GM21423 (cell line): Measurements from ENCODE around the gene CNNM3.
A peak's percentile ranks its signal among the peaks of the same experiment; 100 is the strongest.

Source experiments
- ATAC-seq: cut with Tn5 transposase; IDR thresholded peaks from one replicate; pipeline ENCODE4 v1.9.1; 2021; ENCODE audit warnings: mild to moderate bottlenecking, moderate library complexity; ENCODE audit not compliant: unreplicated experiment

The CNNM3 gene

DNA sequence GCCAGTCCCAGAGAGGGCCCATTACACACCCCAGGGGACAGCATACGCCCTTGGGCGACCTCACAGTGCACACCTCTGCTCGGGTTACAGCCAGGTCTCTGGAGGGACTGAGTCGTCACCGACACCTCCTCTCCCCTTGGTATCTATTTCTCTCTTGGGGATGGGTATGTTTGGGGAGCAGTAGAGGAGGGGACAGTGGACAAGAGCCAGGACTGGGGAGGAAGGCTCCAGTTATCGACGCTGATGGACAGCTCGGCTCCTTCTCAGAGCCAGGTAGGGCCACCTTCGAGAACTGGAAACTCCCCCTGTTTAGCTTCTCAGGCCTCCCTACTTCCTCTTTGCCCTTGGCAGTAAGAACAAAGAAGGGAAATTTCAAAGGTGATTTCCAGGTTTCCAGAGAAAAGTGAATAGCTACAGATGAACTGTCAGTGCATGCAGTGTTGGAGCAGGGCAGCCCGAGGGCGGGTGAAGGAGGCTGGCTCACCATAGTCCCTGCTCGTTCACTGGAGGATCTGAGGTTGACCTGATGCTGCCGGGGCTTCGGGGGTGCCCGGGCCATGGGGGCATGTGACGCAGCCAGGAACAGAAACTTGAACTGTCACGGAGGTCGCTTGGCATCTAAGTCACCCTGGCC is 58.2 kb downstream of the CNNM3 start:
- peak; percentile 50 for ATAC-seq

DNA sequence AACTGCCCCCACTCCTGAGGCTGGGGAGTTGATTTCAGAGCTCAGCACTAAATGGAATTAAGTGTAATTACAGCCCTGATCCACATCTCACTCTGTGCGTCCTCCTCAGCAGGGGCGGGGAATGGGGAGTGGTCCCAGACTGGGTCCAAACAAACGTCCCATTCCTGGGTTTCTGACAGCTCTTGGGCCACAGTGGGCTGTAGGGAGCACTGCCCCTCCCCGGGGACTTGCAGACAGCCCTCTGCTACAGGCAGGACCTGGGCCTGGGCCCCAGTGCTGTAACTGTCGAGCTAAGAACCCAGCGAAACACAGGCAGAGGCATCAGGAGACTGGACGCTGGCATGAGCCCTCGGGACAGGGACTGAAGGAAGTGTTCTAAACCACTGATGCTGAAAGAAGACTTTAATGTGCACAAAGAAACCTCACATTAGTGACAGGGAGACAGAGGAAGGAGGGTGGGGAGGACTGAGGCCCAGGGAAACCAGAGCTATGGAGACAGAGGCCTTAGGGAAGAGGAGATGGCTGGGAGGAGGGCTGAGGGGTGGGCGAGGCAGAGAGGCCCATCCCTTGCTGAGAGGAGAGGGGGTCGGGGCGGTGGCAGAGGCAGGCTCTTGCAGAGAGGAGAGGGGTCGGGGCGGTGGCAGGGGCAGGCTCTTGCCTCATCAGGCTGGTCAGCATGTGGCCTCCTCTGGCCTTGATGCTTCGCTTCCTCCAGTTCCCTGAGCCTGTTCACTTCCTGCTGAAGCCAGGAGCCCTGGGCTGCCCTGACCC is 59.6 kb downstream of the CNNM3 start:
- ATAC-seq = no peak

DNA sequence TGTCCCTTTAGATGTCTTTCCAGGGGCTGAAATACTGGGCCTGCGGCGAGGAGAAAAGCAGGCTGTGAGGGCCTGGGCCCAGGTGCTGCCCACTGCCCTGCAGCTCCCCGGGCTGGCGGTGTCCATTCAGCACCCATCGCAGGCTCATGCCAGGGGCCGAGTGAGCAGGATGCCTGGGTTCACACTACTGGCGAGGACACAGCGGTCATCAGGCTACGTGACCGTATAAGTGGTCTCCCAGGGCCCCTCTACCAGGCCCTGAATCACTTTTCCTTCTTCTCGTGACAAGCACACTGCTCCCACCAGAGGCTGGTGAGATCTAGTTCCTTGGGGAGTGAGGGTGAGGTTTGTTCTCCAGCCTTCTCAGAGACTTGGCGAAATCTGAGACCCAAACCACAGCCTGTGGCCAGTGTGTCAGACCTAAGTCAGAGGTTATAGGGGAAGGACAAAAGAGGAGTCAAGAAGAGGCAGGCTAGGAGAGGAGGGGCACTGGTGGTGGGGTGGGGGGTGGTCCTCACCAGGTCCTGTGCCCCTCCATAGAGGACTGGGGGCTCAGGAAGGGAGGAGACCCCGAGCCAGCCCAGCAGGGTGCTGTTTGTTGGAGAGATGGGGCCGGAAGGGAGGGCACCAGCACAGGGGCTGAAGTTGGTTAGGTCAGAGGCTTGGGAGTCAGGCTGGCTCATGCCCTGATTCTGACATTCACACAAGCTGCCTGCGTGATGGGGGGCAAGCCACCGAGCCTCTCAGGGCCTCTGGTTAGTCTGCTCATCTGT is 60.4 kb downstream of the CNNM3 start:
- no peak for ATAC-seq

DNA sequence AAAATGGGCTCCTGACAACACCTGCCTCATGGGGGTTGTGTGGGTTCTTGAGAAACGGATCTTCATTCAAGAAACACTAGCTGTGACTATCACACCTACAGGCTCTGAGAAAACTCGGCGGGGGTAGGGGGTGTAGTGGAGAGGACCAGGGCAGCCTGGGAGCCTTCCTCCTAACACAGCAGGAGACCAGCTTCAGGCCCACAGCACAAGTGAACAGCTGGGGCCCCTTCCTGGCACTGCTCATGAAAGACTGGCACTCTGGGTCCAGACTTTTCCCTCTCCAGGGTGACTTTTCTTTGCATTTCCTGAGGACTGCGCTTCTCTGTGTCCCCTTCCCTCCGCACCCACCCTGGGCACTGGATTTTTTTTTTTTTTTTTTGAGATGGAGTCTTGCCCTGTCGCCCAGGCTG is 61.0 kb downstream of the CNNM3 start:
- ATAC-seq = no peak

DNA sequence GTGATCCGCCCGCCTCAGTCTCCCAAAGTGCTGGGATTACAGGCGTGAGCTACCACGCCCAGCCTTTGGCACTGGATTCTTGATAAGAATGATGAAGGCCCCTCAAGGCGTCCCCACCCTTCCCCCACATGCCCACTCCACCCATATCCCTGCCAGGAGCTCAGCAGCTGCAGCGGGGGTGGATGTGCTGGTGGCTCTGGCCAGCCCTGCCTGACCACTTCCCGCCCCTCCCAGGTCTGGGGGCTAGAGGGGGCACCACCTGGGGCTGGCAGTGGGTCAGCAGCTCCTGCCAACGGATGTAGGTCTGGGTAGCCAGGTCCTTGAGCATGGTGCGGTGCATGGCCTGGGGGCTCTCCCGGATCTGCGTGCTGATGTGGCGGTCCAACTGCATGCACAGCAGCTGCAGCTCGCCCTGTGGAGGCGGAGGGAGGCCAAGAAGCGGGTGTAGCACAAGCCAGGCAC is 61.6 kb downstream of the CNNM3 start:
- no peak for ATAC-seq

DNA sequence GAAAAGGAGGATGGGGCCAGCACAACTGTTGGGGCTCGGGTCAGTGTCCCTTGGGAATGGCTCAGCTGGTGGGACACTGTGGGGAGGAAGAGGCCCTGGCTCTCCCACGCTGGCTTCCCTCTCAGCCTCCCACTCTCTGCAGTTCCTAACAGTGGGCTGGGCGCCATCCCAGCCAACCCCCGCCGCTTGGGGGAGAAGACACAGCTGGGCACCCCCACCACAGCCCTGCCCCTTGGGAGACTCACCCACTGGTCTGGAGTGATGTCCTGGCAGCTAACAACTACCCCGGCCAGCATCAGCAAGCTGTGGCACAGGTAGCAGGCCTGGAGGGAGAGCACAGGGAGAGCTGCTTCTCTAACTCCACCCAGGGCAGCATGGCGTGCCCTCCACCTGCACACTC is 62.1 kb downstream of the CNNM3 start:
- no peak for ATAC-seq

DNA sequence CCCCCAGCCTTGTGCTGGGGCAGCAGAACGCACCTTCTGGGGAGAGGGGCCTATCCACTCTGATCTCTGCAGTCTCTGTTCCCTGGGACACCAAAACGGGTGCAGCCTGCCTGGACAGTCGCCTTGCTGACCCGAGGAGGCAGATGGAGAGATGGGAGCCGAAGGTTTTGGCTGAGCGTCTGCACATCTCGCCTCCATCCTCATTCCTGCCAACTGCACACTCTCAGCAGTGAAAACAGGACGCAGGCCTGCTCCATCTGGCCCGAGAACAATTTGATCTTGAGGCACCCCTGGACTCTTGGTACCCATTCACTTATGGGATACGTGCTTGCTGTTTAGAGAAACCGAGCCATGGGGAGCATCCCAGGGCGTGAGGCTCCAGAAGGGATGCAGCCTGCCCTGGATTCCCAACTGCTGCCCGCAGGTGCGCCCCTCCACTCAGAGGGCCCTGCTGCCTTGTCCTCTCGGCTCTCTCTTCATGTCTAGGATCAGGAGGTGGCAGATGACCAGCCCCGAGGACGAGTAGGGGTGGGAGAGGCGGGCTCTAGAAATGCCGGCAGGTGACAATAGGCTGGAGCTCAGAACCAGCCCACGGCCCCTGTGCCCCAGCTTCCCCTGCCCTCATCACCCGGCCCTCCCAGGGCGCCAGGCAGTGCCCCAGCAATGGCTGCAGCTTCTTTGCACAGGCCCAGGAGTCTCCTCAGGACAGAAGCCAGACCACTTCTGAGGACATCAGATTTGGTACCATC is 62.9 kb downstream of the CNNM3 start:
- no peak for ATAC-seq

DNA sequence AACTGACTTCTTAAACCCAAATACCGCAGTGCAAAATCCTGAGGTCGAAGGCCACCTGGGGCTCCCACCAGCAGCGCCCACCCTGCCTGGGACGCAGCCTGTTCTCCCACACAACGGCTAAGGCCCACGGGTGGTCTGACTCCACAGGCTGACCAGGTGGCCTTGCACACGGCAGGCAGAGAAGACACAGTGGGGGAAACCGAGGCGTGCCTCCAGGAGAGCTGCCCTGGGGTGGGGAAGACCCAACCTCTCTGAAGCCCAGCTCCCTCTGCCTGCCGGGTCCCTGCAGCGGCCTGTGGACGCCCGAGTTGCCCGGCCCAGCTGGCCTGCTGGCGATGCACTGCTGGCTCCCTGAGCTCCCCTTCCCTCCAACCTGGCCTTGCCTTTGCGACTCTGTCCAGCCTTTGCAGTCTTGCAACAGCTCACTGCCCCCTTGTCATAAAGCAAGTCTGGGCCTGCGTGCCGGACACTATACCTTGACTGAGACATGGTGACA is 63.5 kb downstream of the CNNM3 start:
- ATAC-seq = no peak

DNA sequence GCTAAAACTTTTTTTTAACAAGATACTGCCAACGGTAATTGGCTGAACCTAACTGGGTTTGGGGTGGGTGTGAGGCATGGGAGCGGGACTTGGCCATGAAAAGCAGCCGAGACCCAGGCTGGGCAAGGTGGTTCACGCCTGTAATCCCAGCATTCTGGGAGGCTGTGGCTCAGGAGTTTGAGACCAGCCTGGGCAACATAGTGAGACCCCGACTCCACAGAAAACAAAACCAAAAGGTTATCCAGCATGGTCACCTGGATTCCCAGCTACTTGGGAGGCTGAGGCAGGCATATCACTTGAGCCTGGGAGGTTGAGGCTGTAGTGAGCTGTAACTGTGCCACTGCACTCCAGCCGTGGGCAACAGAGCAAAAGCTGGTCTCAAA is 64.8 kb downstream of the CNNM3 start:
- ATAC-seq = no peak

DNA sequence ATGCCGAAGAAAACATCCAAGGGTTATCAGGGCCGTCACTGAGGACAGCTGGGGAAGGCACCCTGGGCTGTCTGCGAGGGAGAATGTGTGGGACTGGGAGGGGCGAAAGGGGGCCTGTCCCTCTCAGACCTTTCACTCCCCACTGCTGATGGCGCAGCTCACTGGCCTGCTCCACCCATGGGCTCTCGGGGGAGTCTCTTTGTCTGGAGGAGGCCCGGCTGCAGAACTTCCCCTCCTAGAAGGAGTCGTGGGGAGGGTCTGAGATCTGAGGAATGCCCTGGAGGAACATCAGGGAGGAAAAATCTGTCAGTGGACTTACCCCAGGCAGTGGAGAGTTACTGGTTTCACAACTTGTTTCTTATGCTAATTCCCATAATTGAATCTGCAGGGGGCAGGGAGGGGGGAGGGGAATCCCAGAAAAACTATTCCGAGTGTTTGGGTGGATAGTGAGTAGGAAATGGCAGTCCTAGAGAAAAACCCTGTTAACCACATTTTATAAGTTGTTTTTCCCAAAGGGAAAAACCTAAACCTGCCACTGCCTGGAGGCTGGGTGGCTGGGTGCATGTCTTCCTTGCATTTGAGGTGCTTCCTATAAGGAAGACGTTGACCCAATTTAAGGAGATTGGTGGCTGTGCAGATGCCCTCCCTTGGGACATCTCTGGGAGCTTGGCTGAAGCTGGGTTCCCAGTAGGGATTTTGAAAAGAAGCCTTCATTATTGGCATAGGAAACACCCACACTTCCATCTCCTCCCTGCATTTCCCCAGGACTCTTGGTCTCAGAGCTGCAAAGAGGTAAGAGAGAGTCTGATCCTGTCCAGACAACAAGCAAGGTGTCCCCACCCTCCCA is 65.5 kb downstream of the CNNM3 start:
- ATAC-seq = no peak

DNA sequence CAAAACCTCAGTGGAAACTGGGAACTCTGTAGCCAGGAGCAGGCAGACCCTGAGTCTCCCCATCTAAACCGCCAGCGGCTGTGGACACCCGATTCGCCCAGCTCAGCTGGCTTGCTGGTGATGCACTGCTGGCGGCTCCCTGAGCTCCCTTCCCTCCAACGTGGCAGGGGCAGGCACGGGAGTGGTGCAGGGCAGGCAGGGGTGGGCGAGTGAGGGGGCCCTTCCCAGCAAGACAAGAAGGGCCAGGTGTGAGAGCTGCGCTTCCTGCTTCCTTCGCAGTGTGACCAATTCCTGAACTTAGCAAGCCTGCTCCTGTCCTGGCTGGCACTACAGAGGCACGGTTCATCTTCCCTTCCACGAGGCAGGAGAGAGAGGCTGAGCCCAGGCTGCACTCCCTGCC is 66.2 kb downstream of the CNNM3 start:
- no peak for ATAC-seq

DNA sequence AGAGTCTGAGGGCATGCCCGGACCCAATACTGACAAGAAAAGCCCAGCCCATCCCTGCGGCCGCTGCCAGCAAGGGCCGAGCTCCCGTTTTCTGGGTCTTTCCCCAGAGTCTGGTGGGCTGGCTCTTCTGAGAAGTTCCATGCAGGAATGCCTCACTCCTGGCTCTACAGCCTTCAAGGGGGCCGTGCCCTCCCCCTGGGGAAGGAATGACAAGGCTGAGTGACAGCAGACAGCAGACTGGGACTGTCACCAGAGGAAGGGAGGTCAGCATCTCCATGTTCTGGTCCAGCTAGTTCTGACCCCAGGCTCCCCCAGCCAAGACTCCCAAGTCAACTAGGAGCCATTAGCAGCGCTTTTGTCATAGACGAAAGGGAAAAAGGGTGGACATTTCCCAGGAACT is 66.8 kb downstream of the CNNM3 start:
- ATAC-seq = no peak

DNA sequence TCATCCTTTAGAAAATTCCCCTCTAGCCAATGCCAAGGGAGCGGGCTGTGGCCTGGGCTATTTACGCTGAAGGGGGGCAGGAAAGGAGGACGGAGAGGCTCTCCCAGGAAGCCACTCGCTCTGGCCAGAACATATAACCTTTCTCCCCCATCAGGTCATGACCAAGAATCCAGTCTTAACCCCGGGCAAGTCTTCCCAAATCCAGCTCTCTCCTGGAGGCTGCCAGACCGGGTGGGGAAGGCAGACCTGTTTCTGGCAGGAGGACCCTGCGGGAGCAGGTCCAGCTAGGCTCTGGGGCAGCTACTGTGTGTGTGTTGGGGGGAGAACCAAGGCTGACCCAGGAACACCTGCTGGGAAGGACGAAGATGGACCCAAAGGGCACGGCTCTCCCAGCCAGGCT is 67.2 kb downstream of the CNNM3 start:
- ATAC-seq = no peak
